OCI-LY1 (cell line): ENCODE results near the gene CLSTN2.

Experiments used
- H2AFZ ChIP-seq: fragments of 200-600 bp; sonication (generic), shearing (Covaris generic); 2 replicates; pipeline ENCODE4 v1.6.0; 2014; ENCODE audit warnings: antibody characterized with exemption, mild to moderate bottlenecking, low read length
- H3F3A ChIP-seq: fragments of 200-600 bp; sonication (generic), shearing (Covaris generic); 2 replicates; pipeline ENCODE4 v1.6.0; 2014; ENCODE audit warnings: mild to moderate bottlenecking, antibody characterized with exemption, low read length, moderate library complexity; ENCODE audit not compliant: insufficient read depth
- H3K27ac ChIP-seq: fragments of 200-600 bp; sonication (generic); 2 replicates; pipeline ENCODE4 v1.5.1; 2014; ENCODE audit warnings: low read length, mixed run types, mild to moderate bottlenecking, low read depth; ENCODE audit not compliant: poor library complexity, severe bottlenecking
- H3K27me3 ChIP-seq: fragments of 200-600 bp; sonication (generic); 2 replicates; pipeline ENCODE4 v1.6.0; 2014; ENCODE audit warnings: antibody characterized with exemption, mild to moderate bottlenecking, low read length, moderate library complexity; ENCODE audit not compliant: insufficient read depth
- H3K36me3 ChIP-seq: fragments of 200-600 bp; sonication (generic); 2 replicates; pipeline ENCODE4 v1.6.1; 2014; ENCODE audit warnings: mild to moderate bottlenecking, antibody characterized with exemption, low read length, moderate library complexity, mixed read lengths; ENCODE audit not compliant: insufficient read depth
- H3K4me1 ChIP-seq: fragments of 200-600 bp; sonication (generic); 2 replicates; pipeline ENCODE4 v1.5.1; 2014; ENCODE audit warnings: mild to moderate bottlenecking, low read length, moderate library complexity; ENCODE audit not compliant: insufficient read depth, severe bottlenecking
- H3K4me2 ChIP-seq: fragments of 200-600 bp; sonication (generic), shearing (Covaris generic); 2 replicates; pipeline ENCODE4 v1.6.1; 2014; ENCODE audit warnings: low read length
- H3K4me3 ChIP-seq: fragments of 200-600 bp; sonication (generic); 2 replicates; pipeline ENCODE4 v1.5.1; 2014; ENCODE audit warnings: low read length, low read depth, mild to moderate bottlenecking, mixed read lengths; ENCODE audit not compliant: poor library complexity, severe bottlenecking
- H3K79me2 ChIP-seq: fragments of 200-600 bp; shearing (Covaris generic); 2 replicates; pipeline ENCODE4 v1.6.1; 2016; ENCODE audit warnings: mixed run types, low read length, mixed read lengths; ENCODE audit not compliant: insufficient read depth
- H3K9ac ChIP-seq: fragments of 200-600 bp; sonication (generic), shearing (Covaris generic); 2 replicates; pipeline ENCODE4 v1.6.1; 2014; ENCODE audit warnings: mild to moderate bottlenecking, low read length, mixed read lengths
- H3K9me2 ChIP-seq: fragments of 200-600 bp; sonication (generic), shearing (Covaris generic); 2 replicates; pipeline ENCODE4 v1.6.1; 2014; ENCODE audit warnings: low read depth, mild to moderate bottlenecking, low read length, mixed read lengths
- H3K9me3 ChIP-seq: fragments of 200-600 bp; shearing (Covaris generic); 2 replicates; pipeline ENCODE4 v1.6.1; 2014; ENCODE audit warnings: low read length, mixed read lengths
- H4K20me1 ChIP-seq: fragments of 200-600 bp; sonication (generic), shearing (Covaris generic); 2 replicates; pipeline ENCODE4 v1.6.0; 2016; ENCODE audit warnings: mild to moderate bottlenecking, low read length; ENCODE audit not compliant: insufficient read depth
- EZH2 ChIP-seq: fragments of 200-600 bp; sonication (generic), shearing (Covaris generic); IDR thresholded peaks from 2 replicates; pipeline ENCODE4 v1.8.0; 2017; ENCODE audit warnings: borderline replicate concordance, mixed run types, mild to moderate bottlenecking, antibody characterized with exemption, low read length, moderate library complexity, mixed read lengths
- TF ChIP-seq, protein P1 (sequence below): fragments of 200-600 bp; sonication (generic), shearing (Covaris generic); IDR thresholded peaks from 2 replicates; pipeline ENCODE4 v1.5.1; 2017; ENCODE audit warnings: mild to moderate bottlenecking, antibody characterized with exemption, low read length, moderate library complexity, mixed read lengths

The CLSTN2 gene

DNA sequence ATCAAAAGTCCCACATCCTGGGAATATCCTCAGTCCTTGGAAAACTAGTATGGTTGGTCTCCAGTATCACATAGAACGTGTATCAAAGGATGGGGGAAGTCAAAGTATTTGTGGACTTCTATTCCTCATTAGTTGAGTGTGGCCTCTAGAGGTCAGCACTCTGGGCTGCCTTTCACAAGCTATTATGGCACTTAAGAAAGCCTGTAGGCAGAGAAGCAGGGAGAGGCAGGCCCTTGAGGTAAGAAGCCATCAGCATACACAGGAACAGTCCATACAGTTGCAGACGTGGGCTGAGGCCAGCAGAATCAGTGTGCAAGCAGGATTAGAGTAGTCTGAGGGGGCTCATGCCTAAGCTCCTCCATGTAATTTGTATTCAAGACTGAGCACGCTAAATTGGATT, 341.7 kb downstream of the CLSTN2 start:
- TF ChIP-seq, protein P1, sequence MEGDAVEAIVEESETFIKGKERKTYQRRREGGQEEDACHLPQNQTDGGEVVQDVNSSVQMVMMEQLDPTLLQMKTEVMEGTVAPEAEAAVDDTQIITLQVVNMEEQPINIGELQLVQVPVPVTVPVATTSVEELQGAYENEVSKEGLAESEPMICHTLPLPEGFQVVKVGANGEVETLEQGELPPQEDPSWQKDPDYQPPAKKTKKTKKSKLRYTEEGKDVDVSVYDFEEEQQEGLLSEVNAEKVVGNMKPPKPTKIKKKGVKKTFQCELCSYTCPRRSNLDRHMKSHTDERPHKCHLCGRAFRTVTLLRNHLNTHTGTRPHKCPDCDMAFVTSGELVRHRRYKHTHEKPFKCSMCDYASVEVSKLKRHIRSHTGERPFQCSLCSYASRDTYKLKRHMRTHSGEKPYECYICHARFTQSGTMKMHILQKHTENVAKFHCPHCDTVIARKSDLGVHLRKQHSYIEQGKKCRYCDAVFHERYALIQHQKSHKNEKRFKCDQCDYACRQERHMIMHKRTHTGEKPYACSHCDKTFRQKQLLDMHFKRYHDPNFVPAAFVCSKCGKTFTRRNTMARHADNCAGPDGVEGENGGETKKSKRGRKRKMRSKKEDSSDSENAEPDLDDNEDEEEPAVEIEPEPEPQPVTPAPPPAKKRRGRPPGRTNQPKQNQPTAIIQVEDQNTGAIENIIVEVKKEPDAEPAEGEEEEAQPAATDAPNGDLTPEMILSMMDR: peak; percentile 61
- no peak for TF ChIP-seq EZH2
- no peak overlapping the region for H3K4me3 ChIP-seq
- no peaks in the 10 kb centered on the region for H3K9me3 ChIP-seq
- no peak overlapping the region for H2AFZ ChIP-seq
- H3K4me2 ChIP-seq: no peak overlapping the region
- H3K4me1 ChIP-seq: no peaks in the 10 kb centered on the region
- peaks cover 4% of the 10 kb centered on the region; the same call in 1 of the 2 replicates for H3K27me3 ChIP-seq
- H3K36me3 ChIP-seq: no peaks in the 10 kb centered on the region
- H4K20me1 ChIP-seq: no peaks in the 10 kb centered on the region
- H3F3A ChIP-seq: no peaks in the 10 kb centered on the region
- H3K9ac ChIP-seq: no peak overlapping the region
- H3K9me2 ChIP-seq: no peaks in the 10 kb centered on the region
- H3K79me2 ChIP-seq: no peaks in the 10 kb centered on the region
- no peak overlapping the region for H3K27ac ChIP-seq

DNA sequence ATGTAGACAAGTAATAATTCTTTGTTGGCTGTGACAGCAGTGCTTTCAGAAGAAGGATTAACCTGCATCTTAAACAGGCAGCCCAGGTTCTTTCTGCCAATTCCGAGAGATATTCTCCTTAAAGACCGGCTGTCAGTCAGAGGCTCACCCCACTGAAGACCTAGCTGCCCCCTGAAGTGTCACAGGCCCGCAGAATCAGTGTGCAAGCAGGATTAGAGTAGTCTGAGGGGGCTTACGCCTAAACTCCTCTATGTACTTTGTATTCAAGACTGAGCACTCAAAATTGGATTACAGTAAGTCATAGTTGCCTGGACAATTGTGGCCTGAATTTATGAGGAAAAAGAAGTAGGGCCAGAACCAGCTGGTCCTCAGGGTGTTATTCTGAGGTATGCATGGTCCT, 342.9 kb downstream of the CLSTN2 start:
- Histone ChIP-seq H3K4me3 (no peak overlapping the region), H3K9ac (no peak overlapping the region), H3K27ac (no peak overlapping the region), H3K4me2 (no peak overlapping the region), H3K36me3 (no peaks in the 10 kb centered on the region), H3K27me3 (peaks cover 4% of the 10 kb centered on the region; the same call in 1 of the 2 replicates), H2AFZ (no peak overlapping the region), H3F3A (no peaks in the 10 kb centered on the region), H3K4me1 (no peaks in the 10 kb centered on the region), H3K79me2 (no peaks in the 10 kb centered on the region), H3K9me2 (no peaks in the 10 kb centered on the region), H3K9me3 (no peaks in the 10 kb centered on the region), H4K20me1 (no peaks in the 10 kb centered on the region)
- TF ChIP-seq, protein P1: no peak
- TF ChIP-seq EZH2: no peak

DNA sequence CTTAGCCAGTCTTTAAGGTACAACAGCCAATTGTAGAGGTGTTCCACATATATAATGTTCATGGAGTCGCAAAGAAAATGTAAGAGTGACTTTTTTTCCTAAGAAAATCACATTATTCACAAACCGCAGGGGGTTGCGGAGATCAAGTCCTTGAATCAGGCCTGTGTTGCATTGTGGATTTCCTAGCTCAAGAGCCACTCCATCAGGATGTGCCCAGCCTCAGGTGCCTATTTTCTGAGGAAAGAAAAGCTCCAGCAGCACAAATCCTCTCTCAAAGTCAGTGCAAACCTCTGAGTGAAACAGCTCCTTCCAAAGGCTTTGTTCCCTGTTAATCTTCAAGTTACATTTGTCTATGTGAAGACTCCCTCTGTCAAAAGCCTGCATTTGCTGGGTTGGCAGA, 349.4 kb downstream of the CLSTN2 start:
- no peaks in the 10 kb centered on the region for H3K79me2 ChIP-seq
- H2AFZ ChIP-seq: no peak overlapping the region
- TF ChIP-seq EZH2: no peak
- TF ChIP-seq, protein P1: no peak
- H3K4me3 ChIP-seq: no peak overlapping the region
- H4K20me1 ChIP-seq: no peaks in the 10 kb centered on the region
- H3K27ac ChIP-seq: no peak overlapping the region
- H3K4me1 ChIP-seq: no peaks in the 10 kb centered on the region
- H3K36me3 ChIP-seq: no peaks in the 10 kb centered on the region
- H3K9me2 ChIP-seq: no peaks in the 10 kb centered on the region
- no peak overlapping the region for H3K9ac ChIP-seq
- no peaks in the 10 kb centered on the region for H3K9me3 ChIP-seq
- no peaks in the 10 kb centered on the region for H3F3A ChIP-seq
- no peak overlapping the region for H3K4me2 ChIP-seq
- 0 out of 2 replicates have a peak, but pooled peaks cover 4% of the 10 kb centered on the region for H3K27me3 ChIP-seq
